ENCODE results near the gene MMP17. TPM values are rescaled to one million over a fixed set of nuclear protein-coding genes. Genes with fewer than 3 reads are reported as not detected.

Gene MMP17
- total RNA-seq, 4 donors from 2014 or later = 4.6 to 15.4 (median 12.9) TPM

GRCh38 chr12:131872154-131873051 lies 44.2 kb downstream of the MMP17 start:
- no peak for TF ChIP-seq CTCF (IDR thresholded peaks at IDR 0.05; ENCODE audit: low read depth)

GRCh38 chr12:131873293-131873692 lies 45.1 kb downstream of the MMP17 start:
- TF ChIP-seq CTCF (IDR thresholded peaks at IDR 0.05; ENCODE audit: low read depth) = no peak

- TF ChIP-seq CTCF (IDR thresholded peaks at IDR 0.05; ENCODE audit: low read depth) = no peak
Observed at GRCh38 chr12:131882804-131883520, 54.8 kb downstream of the MMP17 start.

- no peak for TF ChIP-seq CTCF (IDR thresholded peaks at IDR 0.05; ENCODE audit: low read depth)
Observed at GRCh38 chr12:131883521-131883900, 55.3 kb downstream of the MMP17 start.

- no peak for TF ChIP-seq CTCF (IDR thresholded peaks at IDR 0.05; ENCODE audit: low read depth)
Observed at GRCh38 chr12:131885543-131886057, 57.4 kb downstream of the MMP17 start.

- no peak for TF ChIP-seq CTCF (IDR thresholded peaks at IDR 0.05; ENCODE audit: low read depth)
Observed at GRCh38 chr12:131892711-131893604, 64.8 kb downstream of the MMP17 start.
